22Rv1 (cell line): ENCODE measurements around the gene SMARCA4.

Experiments
- ZFX ChIP-seq: fragments of 450-650 bp; IDR thresholded peaks from 2 replicates; pipeline ENCODE4 v1.6.1; 2017; ENCODE audit warnings: antibody characterized with exemption, borderline replicate concordance
- TF ChIP-seq, protein P1 (sequence below): fragments of 450-650 bp; IDR thresholded peaks from 2 replicates; pipeline ENCODE4 v1.5.1; 2017; ENCODE audit warnings: mild to moderate bottlenecking

DNA sequence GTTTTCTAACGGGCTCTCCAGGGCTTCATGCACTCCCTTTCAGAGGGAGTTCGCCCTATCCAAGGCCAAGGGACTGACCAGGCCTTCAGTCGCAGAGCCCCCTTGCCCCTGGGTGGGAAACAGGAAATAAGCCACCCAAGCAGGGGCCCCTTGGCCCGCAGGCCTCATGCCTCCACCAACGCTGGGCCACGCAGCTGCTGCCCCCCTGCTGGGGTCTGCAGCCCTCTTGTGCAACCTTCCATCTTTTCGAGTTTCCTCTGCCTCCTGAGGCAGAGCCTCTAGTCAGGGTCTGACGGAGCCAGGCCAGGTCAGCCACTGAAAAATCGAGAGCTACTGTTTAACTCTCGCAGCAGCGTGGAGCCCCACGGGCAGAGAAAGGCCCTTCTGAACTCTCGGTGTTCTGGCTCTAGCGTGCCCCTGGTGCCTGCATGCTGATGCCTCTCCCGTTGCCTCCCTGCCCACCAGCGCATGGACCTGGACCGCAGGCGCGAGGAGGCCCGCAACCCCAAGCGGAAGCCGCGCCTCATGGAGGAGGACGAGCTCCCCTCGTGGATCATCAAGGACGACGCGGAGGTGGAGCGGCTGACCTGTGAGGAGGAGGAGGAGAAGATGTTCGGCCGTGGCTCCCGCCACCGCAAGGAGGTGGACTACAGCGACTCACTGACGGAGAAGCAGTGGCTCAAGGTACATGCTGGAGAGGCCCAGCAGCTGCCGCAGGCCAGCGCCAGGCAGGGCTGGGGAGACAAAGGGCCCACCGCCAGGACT, 73.8 kb downstream of the SMARCA4 start:
- TF ChIP-seq, protein P1, sequence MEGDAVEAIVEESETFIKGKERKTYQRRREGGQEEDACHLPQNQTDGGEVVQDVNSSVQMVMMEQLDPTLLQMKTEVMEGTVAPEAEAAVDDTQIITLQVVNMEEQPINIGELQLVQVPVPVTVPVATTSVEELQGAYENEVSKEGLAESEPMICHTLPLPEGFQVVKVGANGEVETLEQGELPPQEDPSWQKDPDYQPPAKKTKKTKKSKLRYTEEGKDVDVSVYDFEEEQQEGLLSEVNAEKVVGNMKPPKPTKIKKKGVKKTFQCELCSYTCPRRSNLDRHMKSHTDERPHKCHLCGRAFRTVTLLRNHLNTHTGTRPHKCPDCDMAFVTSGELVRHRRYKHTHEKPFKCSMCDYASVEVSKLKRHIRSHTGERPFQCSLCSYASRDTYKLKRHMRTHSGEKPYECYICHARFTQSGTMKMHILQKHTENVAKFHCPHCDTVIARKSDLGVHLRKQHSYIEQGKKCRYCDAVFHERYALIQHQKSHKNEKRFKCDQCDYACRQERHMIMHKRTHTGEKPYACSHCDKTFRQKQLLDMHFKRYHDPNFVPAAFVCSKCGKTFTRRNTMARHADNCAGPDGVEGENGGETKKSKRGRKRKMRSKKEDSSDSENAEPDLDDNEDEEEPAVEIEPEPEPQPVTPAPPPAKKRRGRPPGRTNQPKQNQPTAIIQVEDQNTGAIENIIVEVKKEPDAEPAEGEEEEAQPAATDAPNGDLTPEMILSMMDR = no peak
- TF ChIP-seq ZFX = no peak
